CD4-positive, alpha-beta T cell treated with Interleukin-12 subunit alpha and Interleukin-12 subunit beta, for 1 hour (primary cell): ENCODE results near the gene STIL.
"Not testable (repeated sequence)": the region's sequence is repeated elsewhere in the genome, so short reads cannot be mapped to it uniquely, and the experiment has no call there.

Source experiments
- DNase-seq: peaks from one replicate; pipeline ENCODE4 v3.0.0-alpha.2; 2020

STIL gene

DNA sequence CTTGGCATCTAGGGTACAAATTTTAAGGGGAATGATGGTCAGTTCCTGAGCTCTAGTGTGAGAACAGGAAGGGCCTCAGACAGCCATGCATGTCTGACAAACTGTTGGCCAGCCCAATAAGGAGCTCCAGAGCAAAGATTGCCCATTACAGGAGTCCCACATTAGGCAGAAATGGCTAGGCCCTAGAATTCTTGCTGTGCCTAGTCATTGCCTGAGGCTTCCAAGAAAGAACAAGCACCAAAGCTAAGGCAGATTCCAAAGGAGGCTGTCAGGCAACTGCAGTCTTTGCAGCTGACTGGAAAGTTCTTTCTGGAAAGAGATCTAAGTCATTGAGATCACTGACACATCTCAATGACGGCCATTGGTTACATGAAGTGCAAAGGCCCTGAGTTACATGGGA is 3.9 kb upstream of the STIL start:
- no peak for DNase-seq

DNA sequence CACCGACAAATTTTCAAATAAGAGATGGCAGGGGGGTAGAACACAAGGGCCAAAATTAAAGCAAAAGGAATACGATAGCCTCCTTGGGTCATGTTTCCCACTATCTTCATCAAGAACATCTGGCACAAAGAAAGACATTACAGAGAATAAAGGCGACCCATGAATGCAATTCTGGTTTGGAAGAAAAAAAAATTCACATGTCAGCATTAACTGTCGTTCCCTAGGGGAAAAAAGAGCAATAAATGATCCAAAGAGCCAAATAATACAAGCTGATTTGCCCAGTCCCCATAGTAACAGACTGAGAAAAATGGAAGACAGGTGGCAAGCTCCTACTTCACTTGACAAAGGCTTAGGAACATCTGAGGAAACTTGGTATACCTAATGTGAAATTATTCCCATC is 4.5 kb downstream of the STIL start:
- DNase-seq, result no peak

- no peak for DNase-seq
Observed at GRCh38 chr1:47302472-47302871, 11.5 kb downstream of the STIL start.

DNA sequence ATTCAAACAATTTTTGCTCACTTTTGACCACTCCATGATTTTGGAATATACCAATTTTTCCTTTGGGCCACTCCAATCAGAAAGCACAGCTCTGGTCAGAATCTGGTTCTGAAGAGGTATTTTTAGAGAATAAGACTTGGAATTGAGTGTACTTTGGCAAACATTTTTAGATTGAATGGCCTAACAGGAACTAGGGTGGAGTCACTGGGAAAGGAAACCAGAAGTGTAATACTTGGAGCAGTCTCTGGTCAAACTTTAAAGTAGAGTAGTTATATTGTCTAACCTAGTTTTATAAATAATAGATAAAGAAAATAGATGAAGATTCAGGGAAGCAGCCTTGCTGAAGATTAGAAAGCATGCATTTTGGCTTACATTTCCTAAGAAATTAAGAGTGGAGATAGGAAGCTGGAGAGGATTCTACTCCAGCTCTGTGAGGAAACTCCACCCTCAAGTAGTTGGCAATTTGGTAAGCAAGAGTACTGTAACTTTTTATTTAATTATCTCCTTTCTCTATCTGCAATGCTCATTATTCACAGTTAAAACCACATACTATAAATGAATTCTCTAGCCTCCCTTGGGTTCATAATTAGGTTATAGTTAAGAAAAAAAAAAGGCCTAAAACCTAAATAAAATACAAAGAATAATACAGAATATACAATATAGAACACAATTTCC is 15.8 kb downstream of the STIL start:
- no peak for DNase-seq

DNA sequence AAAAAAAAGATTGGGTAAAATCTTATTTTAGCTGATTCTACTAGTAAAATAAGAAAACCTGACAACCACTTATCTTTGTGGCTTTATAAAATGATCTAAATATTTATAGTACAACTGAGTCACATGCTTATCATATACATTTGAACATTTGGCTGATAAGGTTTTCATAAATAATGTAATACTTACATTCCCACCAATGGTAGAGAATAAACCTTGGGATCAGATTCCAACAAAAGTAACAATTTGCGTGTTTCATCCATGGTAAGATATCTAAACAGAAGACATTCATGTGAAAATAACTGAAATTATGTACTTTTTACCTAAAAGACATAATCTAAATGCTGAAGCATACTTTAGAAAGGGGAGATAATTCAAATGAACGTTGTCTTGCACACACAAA is 18.4 kb downstream of the STIL start:
- no peak for DNase-seq

DNA sequence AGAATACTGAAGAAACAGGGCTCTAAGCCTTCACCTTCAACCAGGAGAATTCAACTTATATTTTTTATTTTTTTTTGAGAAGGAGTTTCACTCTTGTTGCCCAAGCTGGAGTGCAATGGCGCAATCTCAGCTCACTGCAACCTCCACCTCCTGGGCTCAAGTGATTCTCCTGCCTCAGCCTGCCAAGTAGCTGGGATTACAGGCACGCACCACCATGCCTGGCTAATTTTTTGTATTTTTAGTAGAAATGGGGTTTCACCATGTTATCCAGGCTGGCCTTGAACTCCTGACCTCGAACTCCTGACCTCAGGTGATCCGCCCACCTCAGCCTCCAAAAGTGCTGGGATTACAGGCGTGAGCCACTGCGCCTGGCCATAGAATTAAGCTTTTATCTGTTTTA is 19.1 kb downstream of the STIL start:
- DNase-seq, result not testable (repeated sequence)

DNA sequence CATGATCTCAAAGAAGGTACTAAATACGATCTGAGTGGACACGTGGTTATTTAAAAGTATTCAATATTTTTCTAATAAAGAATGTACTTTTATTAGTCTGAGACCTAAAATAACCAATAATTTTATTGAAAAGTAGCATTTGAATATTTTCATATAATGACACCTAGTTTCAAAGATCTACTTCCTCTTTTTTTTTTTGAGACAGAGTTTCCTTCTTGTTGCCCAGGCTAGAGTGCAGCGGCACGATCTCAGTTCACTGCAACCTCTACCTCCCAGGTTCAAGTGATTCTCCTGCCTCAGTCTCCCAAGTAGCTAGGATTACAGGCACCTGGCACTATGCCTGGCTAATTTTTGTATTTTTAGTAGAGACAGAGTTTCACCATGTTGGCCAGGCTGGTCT is 25.8 kb downstream of the STIL start:
- not testable (repeated sequence) for DNase-seq

GRCh38 chr1:47280142-47280541 is 33.8 kb downstream of the STIL start:
- DNase-seq, result no peak

GRCh38 chr1:47276850-47277249 is 37.1 kb downstream of the STIL start:
- DNase-seq, result no peak

- not testable (repeated sequence) for DNase-seq
Observed at GRCh38 chr1:47275811-47276210, 38.1 kb downstream of the STIL start.

GRCh38 chr1:47265529-47265928 is 48.4 kb downstream of the STIL start:
- not testable (repeated sequence) for DNase-seq

DNA sequence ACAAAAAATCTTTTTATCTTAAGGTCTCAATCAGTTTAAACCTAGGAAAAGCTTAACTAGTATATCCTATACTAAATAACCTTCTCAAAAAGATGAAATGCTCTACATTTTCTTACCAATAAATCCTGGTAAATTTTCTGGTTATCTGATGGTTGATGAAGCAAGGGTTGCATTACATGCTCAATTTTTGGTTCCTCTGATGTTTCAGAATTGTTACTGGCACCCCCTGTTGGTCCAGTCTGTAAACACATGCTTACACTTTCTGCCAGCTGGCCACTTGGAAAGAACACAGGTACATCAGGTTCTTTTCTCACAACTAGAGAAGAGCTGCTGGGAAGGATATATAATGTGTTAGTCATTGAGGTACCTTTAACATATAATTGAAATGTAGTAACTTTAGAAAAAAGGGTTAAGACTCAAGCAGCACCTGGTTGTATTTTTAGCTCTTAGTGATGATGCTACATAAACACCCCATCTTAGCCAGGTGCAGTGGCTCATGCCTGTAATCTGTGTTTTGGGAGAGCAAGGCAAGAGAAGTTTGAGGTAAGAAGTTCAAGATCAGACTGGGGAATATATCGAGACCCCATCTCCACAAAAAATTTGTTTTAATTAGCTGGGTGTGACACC is 51.0 kb downstream of the STIL start:
- peak; percentile 51 for DNase-seq

GRCh38 chr1:47257224-47257623 is 56.7 kb downstream of the STIL start:
- no peak for DNase-seq

GRCh38 chr1:47252795-47253194 is 61.2 kb downstream of the STIL start:
- no peak for DNase-seq

GRCh38 chr1:47252369-47252768 is 61.6 kb downstream of the STIL start:
- DNase-seq, result no peak

GRCh38 chr1:47249755-47250154 is 64.2 kb downstream of the STIL start:
- no peak for DNase-seq

- DNase-seq, result no peak
Observed at GRCh38 chr1:47244339-47244862, 69.5 kb downstream of the STIL start.

DNA sequence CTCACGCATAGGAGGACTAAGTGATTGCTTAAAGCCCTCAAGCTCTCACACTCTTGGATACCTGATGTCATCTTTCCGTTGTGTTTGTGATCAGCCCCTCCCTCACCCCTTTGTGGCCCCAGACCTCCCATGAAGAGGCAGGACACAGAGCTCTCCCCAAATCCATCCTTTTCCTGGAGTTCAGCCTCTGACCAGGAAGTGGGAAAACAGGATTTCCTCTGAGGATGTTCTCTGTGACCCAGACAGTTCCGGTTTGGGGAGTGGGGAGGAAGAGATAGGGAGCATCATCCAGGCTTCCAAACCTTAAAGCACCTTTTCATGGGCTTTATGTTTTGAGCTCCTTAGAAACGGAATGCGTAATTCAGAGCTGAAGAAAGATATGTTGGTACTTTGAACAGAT is 70.0 kb downstream of the STIL start:
- no peak for DNase-seq

- DNase-seq, result no peak
Observed at GRCh38 chr1:47241114-47242113, 72.5 kb downstream of the STIL start.

DNA sequence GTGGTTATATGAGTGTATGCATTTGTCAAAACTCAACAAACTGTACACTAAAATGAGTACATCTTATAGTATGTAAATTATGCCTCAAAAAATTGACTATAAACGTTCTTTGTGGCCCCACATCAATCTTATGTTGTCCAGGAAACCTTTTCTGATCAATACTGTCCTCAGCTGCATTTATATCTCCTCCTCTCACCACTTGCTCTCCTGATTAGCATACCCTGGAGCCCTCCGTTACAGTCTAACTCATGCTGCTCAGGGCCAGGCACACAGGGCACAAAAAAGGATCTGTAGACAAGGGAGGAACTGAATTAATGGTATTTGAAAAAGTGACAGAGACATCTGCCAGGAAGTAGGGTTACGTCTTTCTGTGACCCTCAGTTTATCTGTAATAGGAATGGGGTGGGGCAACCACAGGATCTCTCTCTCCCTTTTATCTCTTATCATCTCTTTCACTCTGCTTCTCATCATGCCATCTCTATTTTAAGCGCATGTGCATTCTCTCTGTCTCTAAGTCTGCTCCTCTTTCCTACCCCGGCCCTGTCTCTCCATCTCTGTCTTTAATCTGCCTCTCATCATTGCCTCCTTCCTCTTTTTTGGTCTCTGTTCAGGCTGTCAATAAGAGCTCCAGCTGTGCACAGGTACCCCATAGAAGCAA is 74.9 kb downstream of the STIL start:
- no peak for DNase-seq

DNA sequence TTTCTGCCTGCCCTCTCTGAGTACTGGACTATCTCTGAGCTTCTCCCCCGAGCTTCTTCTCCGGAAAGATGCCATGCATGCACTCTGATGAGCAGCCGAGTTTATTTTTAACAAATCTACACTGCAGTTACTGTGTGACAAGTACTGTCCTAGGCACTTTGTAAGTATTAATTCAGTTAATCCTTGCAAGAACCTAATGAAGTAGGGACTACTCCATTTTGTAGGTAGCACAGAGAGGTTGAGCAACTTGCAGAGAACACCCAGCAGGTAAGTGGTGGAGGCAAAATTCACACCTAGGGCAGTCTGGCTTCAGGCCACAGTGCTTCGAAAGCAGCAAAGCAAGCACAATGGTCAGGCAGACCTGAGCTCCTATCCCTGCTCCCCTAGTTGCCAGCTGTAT is 78.1 kb downstream of the STIL start:
- no peak for DNase-seq

GRCh38 chr1:47235241-47235681 is 78.7 kb downstream of the STIL start:
- no peak for DNase-seq

DNA sequence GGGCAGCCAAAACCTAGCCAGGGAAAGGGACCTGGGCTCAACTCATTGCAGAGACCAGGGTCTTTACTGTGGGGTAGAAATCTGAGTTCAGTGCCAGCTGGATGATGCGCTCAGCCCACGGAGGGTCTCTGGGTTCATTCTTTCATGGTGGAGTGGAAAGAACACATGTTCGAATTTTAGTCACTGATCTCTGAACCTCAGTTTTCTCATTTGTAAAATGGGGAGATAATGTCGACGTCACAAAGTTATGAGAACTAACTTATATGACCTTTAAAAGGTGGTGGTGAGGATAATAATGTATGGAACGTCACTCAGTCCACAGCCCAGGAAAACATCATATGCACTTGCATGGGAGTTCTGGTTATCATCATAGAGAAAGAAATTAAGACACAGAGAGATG is 80.8 kb downstream of the STIL start:
- DNase-seq, result no peak
